Stimulated activated CD8-positive, alpha-beta memory T cell treated with anti-CD3 and anti-CD28 coated beads, Interleukin-15, amount 100 ng/mL, for 48 hours (primary cell): ENCODE measurements around the gene SEMA4D.

Experiments
- DNase-seq, 2 donors: peaks; one replicate each; pipeline ENCODE4 v3.0.0-alpha.2; 2020; ENCODE audit warnings: low read depth in 2 of 2

The SEMA4D gene

DNA sequence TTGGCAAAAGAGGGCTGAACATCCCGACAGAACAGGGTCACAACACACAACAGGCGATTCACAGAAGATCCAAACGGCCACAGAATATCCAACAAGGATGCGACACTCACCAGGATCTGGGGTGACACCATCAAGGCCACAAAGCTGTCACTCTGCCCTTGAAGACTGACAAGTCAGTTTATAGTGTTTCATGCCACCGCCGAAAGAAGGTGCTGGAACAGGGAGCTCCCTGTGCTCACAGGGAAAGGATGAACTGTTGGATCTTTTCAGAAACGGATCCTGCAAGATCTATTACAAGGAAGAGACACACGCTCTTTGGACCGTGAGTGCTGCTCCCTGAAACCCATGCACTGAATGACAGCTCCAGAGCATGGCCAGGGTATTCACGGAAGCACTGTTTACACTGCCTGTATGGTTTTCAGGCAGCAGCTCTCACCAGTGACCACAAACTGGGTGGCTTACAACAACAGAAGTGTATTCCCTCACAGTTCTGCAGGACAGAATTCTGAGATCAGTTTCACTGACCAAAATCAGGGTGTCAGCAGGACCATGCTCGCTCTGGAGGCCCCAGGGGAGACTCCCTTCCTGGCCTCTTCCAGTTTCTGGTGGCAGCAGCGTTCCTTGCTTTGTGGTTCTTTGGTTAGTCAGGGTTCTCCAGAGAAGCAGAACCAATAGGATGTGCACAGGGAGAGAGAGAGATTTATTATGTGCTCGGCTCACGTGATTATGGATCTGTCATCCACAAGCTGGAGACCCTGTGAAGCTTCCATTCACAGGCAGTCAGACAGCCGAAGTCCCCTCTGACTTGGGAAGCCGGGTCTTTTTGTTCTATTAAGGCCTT lies 52.8 kb downstream of the SEMA4D start:
- no peak for DNase-seq

DNA sequence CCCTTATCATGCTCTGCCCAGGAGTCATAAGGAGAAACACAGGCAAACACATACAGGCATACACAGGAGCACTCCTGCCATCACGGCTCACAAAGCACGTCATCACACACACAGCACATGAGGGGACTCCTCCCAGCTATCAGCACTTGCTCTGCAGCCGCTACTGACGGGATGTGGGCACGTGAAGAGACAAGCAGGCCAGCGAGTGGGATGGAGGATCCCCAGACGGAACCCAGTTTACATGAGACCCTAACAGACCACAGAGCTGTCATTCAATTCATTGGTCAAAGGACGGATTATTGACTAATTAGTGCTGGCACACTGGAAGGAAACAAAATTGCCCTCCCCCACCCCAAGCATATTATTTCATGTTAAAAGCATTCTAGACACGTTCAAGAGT lies 53.6 kb downstream of the SEMA4D start:
- no peak for DNase-seq

DNA sequence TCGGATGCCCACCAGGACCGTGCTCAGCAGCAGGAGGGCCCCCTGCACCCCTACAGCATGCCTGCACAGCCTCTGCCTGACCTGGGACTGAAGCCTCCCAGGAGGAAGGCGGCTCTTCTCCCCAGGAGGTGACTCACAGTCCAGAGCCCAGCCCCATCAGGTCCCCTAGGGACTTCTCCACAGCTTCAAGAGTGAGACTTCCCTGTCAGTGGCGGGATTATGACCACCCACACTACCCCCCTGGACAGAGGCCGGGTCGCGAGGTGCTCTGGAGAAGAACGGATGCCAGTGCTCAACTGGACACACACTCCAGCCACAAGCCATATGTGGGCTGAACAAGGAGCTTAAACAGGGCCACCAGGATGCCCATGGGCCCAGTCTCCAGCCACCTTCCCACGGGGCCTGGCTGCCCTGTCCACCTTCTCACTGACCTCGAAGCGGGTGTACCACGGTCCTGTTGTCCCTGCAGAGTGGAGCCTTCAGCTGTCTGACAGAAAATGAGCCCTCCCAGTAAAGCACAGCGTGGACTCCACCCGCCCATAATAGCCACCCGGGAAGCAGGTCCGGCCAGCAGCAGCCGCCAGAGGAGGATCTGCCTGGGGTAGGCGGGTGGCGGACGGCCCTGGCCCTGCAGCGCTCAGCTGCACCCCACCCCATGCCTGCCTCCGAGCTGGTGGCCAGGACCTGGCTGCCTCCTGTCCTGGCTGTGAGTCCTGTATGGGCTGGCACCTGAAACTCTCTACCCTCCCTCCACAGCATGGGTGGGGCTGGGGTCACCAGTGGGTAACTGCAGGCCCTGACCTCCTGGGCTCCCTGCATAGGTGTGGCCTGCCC lies 54.7 kb downstream of the SEMA4D start:
- DNase-seq: no peak

DNA sequence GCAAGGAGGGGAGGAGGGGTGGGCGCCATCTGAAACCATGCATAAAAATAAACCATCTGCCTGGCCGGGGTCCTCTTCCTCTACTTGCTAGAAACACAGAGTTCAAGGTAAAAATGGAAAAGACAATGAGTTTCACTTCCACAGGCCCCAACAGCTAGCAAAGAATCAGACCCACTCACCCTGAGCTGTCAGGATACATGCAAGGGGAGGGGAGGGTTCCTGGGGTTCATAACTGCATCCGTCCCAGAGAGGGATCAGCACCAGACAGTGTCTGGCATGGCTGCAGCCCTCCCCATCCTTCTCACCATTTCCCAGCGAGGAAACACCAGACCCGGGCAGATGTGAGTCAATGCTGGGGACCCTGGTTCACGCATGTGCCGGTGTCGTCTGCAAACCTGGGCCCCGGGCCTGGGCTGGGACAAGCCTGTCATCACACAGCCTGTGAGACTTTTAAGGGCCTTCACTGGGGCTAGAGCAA lies 55.4 kb downstream of the SEMA4D start:
- DNase-seq: no peak

DNA sequence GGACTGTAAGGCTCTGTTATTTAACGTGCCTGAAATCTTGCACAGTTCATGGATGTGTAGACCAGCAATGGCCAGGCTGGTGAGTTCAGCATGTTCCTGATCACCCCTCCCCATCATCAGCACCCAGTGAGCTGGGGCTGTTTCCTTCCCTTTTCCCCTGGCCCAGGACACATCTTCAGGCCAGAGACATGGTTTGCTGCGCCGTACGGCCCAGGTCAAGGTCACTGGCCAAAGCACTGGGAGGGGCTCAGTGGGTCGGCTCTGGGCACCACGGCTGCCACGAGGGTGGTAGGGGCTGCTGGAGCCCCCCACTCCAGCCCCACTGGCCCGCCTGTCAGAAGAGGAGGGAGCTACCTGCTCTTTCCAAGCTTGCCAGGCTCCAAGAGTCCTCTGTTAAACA lies 55.9 kb downstream of the SEMA4D start:
- DNase-seq: no peak

DNA sequence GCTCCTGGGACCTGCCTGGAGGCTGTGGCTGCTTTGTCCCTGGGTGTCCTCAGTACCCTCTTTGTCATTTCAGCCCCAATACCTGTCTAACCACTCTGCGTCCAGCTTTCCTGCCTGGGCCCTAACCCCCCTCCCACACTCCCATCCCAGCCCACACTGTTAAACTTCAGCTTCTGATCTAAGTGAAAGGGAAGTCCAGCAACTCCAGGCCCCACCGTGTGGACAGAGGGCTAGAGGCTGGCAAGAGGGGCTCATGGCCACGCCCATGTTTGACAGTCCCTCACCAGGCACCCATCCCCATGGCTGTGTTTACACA lies 56.3 kb downstream of the SEMA4D start:
- DNase-seq: no peak

DNA sequence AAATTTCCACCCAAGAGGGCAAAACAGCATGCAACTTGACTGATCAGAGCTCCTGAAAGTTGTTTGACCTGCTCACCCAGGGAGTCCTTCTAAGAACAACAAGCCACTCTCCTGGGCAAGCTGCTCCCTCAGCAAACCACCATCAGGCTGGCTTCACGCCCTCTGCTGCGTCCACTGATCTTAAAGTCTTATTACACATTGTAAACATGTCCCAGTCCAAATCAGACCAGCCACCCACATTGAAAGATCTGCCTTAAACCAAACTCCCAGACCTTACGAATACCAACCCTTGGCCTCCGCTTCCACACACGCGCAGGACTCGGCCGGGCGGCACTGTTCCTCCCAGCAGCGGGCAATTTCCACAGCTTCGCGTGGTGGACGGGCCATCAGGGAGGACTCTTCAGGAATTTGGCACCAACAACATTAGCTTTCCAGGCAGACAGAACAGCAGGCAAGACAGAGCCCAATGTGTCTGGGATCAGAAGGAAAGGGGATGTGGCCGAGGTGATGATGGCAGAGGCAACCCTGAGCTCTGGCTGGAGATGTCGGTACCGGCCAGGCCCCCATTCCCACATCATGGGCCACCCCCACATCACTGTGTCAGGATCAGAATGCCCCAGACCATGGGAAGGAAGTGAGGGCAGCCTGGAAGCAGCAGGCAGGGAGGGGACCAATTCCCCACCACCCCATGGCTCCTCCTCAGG lies 56.8 kb downstream of the SEMA4D start:
- no peak for DNase-seq

DNA sequence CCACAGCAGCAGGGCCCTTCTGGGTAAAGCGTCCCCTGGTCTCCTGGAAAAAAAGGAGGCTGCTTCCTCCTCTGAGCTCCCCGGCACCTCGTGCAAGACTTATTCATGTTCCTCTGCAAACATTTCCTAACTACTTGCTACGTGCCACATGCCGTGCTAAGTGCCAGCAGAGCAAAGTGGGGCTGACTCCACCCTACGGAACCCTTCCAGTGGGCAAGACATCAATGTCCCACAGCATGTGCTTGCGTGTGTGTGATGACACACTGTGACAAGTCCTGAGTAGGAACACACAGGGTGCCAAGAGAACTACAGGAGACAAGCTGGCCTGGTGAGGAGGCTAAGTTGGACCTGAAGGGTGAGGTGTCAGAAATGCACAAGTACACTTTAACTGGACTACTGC lies 57.4 kb downstream of the SEMA4D start:
- no peak for DNase-seq

DNA sequence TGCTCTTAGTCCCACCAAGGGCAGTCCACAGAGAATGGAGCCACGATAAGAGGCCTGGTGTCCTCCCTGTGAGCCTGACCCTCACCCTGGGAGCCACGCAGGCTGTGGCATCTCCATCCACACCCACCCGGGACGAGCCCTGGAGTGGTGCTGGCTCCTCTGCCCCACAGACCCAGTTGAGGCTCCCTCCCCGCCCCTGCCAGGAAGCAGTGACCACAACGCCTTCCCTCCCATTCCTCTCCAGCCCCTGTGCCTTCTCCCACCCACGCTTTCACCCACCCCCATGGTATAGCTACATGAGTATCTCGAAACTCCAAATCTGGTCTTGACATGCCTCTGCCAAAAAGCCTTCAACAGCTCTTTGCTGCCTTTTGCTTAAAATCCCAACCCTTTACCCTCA lies 57.9 kb downstream of the SEMA4D start:
- no peak for DNase-seq

DNA sequence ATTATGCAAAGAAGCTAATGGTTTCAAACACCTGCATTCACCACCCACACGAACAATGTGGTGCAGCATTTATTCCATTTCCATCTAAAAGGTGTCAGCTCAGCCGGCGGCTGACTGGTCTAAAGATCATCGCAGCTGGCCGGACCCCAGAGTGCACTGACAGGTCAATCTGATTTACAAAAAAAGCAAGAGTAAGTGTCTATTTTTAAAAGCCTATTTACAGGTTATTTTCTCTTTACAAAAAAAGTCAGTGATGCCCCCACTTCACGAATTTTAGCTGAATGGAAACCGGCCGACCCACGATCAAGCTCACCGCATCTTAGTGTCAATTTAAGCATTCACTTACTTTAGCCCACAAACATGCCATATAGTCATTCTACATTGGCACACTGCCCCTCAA lies 58.3 kb downstream of the SEMA4D start:
- no peak for DNase-seq

DNA sequence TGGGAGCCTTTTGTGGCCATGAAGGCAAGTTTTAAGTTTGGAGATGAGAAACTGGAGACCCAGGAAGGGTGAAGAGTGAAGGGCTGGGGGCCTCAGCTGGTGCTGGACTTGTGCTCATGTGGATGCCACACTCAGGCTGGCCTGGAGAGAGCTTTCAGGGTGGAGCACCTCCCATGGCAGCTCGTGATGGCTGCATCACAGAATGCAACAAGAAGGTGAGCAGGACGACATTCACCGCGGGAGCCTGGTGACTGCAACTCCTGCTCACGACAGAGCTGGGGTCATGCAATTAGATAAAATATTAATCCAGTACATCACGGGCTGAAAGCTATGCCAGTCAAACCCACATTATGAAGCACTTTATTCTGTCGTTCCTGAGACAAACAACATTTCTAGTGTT lies 59.7 kb downstream of the SEMA4D start:
- no peak for DNase-seq

DNA sequence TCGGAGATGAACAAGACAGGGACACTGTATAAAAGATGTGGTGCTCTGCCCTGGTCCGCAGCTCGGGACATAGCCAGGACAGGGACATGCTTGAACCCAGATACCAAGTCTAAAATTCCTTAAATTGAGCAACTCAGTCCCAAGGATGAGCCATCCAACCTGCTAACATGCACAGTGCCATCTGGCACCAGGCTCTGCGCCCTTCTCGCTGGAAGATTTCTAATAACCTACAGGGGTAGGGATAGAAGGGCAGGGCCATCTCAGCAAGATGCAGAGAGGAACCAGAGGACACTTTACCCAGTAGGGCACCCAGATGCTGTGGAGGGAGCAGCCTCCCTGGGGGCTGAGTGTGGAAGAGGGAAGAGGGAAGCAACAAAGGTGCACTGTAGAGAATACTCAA lies 60.1 kb downstream of the SEMA4D start:
- no peak for DNase-seq

DNA sequence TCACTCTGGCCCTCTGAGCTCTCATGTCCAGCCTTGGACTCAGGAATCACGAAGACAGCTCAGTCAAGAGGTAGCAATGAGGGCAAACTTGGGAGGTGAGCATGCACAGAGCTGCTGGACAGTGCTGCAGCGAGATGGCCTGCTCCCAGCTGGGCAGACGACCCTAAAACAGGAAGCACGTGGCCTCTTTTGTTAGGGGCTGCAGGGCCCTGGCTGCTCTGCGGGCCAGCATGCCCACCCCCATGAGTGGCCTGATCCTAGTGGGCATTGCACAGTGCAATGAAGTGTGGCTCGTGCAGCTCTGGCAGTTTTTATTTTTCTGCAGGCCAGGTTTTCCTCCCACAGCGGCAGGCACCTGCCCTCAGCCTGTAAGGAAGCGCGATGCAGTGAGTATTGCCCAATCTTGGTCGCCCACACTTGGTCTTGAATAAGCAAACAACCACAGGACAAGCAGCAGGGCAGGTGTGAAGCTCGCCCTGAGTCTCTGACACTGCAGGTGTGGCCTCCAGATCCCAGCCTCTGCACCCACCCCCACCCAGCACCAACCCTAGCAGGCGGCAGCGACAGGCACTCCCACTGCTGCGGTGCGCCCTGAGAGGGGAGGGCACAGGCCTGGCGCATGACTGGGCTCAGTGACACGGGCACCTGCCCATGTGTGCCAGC lies 60.8 kb downstream of the SEMA4D start:
- DNase-seq: no peak

DNA sequence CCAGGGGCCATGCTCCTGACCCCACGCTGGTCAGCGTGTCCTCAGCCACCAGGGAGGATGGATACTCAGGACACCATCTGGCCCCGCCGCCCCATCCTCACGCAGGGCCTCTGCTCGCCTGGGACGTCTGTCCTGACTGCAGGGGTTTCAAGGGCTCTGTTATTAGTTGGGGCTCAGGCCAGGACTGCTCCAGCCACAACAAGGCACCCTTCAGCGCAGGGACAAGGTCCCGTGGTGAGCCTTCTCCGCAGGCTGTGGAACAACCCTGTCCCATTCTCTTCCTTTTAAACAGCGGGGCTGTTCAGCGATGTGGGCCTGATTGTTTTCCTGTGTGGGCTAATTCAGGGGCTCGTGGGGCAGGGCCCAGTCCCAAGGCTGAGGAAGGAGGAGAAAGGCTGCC lies 61.6 kb downstream of the SEMA4D start:
- no peak for DNase-seq

DNA sequence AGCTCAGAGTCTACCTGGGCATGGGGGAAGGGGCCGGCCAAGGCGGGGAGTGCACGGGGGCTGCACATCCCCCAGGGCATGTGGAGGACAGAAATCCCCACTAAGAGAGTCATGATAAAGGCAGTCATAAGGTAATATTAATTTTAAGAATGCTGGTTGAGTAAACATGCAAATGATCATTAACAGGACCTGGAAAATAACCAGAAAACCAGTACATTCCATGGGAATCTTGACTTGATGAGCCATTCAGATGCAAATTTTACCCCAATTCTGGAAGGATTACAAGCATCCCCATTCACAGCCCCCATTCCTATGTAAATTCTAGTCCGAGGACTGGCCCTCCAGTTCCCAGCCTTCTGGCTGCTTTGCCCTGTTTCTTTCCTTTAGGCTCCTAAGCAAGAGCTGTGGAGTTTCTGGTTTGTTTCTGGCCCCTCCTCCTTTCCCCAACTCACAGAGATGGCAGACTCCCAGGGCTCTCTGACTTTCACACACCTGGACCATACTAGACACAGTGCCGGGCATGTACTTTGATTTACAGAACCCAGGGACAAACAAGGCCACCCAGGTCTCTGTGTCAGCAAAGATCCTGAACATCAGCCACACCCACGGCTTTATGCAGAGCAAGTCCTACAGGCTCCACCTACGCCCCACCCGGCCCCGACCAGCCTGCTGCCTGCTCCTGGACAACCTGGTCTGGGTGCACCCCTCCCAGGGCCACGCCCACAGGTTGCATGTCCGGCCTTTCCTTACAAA lies 62.7 kb downstream of the SEMA4D start:
- no peak for DNase-seq

DNA sequence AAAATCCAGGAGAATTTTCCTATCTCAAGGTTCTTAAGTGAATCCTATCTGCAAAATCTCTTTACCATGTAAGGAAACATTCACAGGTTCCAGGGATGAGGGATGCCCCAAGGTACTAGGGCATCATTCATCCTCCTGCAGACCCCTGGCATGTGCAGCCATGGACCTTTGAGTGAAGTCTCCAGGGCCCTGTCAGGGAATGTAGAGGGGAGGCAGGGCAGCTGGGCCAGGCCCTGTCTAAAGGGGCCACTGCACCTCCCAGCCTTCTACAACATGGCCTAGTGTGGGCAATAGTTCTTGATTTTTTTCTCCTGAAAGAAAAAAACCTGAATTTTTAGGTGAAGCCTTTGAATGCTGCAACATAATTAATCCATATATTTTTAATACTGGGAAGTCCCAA lies 63.3 kb downstream of the SEMA4D start:
- no peak for DNase-seq

DNA sequence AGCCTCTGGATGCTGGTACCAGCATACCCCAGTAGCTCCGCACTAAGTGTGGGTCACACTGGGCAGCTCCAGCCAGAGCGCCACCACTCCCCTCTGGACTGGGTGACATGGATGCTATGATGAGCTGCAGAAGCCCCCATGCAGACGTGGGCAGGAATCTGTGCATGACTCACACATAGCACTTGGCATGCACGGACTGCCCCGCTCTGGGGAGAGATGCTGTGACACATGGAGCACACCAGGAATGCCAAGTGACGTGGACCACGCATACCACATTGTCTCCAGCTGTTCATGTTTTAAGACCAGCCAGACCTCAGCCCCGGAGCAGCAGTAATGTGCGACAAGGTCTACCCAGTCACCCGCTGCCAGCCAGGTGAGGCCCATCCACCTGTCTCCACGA lies 64.1 kb downstream of the SEMA4D start:
- no peak for DNase-seq

DNA sequence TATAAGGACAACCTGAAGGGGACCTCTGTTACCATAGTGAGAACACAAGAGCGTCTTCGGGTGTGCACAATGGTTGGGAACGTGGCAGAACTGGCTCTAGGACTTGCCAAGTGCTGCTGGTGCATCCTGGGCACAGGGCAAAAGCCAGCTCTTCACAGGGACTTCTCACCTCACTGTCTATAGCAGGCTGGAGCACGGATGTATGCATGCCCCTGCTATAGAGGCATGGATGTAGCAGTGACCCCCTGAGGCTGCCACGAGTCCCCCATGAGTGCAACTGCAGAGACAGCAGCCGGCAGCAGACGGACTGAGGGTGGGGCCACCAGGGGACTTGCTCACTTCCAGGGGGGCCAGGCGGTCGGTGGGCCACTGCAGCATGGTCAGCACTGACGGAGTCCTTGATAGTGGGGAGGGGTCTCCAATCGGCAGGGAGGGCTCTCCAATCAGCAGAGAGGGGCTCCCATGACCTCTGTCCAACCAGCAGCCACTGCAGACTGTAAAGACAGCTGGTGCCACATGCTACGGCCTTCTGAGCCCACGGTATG lies 64.9 kb downstream of the SEMA4D start:
- DNase-seq: no peak

DNA sequence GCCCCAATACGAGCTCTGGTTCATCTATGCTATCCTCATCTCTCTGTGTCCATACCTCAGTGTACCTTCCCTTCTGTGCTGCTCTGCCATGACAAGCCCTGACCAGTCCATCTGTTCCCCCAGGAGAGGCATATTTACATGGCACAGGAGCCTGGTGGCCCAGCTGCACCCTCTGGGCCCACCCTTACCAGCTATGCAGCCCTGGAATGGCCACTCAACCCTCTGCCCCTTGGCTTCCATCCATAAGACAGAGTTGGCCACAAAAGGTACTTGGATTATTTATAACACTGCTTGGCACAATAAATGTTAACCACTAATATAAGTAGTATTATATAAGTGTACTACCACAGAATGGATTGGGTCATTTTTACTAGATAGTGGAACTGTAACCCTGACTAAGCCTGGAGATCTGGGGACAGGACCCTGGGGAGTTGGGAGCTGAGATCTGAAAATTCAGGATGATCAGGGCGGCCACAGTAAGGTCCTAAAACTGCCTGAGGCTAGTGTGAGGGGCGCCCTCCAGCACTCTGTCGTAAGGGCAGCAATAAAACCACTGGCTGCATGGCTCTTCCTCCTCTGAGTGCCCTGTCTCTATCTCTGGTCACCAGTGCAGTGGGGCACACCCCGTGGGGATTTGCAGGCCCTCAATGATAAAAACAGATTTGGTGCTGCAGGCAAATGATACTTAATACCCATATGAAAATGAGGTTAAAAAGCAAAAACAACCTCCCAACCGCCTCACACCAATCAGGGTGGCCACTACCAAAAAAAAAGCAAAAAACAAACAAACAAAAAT lies 65.8 kb downstream of the SEMA4D start:
- DNase-seq: no peak

DNA sequence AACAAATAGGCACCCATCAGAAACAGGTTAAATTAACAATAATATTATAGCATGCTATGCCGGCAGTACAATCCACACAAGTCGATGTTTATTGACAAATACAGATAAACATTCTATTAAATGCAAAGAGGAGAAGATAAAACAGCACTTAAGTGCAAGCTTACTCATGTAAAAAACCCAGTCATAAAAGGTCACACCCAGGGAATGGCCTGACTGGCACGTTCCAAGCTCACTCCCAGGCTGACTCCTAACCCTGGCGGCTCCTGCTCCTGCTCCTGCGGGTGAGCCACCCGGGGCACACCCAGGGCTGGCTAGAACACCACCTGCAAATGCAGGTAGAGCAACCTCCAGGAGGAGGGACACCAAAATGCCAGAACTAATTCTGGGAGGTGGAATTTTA lies 66.9 kb downstream of the SEMA4D start:
- DNase-seq: no peak
